NCI-H1694 treated with DMSO at 0.1 percent for 48 hours (cell line): ENCODE measurements around the gene GRAMD1A.

Experiments
- DNase-seq: peaks from one replicate; lab custom pipeline; 2025; lab: John Stamatoyannopoulos, UW

The GRAMD1A gene

DNA sequence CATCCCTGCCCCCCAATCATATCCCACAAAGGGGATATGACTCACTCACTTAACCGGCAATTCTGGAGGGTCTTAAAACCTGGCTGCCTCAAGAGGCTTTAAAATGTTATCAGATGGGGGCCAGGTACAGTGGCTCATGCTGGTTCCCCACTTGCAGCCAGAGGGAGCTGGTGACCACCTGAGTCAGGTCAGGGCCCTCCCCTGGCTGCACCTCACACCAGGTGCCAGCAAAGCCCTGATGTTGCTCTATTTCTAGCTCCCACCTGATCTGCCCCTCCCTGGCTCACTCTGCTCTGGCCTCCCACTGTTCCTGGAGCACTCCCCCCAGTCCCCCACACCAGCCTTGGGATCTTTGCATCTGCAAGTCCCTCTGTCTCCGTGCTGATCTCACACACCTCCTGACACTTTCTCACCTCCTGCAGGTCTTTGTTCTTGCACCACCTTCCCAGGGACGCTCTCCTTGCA lies 55.6 kb downstream of the GRAMD1A start:
- no peak for DNase-seq

DNA sequence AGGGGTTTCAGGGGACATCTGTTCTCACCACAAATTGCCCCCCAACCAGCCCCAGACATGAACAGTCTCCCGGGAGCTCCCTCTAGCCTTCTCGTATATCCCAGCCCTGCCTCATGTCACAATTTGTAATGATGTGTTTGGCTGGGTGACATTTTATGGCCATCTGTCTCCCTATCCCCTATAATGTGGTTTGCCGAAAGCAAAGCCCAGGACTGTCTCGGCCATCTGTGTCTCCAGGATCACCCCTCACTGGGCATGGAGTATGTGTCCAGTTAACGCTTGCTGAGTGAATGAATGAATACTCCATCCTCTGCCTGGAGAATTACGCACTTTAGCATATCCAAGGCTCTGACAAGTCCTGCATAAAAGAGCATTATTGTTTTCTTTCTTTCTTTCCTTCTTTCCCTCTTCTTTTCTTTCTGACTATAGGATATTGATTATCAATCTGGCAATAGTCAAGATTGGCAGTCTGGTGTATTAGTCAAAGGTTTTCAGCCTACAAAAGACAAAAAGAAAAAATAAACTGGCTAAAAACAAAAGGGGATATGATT lies 56.5 kb downstream of the GRAMD1A start:
- peak; percentile 83 for DNase-seq

GRCh38 chr19:35058370-35058769 lies 58.2 kb downstream of the GRAMD1A start:
- no peak for DNase-seq

GRCh38 chr19:35059006-35059798 lies 59.1 kb downstream of the GRAMD1A start:
- no peak for DNase-seq

- no peak for DNase-seq
Measured at GRCh38 chr19:35059799-35060091, 59.6 kb downstream of the GRAMD1A start.

DNA sequence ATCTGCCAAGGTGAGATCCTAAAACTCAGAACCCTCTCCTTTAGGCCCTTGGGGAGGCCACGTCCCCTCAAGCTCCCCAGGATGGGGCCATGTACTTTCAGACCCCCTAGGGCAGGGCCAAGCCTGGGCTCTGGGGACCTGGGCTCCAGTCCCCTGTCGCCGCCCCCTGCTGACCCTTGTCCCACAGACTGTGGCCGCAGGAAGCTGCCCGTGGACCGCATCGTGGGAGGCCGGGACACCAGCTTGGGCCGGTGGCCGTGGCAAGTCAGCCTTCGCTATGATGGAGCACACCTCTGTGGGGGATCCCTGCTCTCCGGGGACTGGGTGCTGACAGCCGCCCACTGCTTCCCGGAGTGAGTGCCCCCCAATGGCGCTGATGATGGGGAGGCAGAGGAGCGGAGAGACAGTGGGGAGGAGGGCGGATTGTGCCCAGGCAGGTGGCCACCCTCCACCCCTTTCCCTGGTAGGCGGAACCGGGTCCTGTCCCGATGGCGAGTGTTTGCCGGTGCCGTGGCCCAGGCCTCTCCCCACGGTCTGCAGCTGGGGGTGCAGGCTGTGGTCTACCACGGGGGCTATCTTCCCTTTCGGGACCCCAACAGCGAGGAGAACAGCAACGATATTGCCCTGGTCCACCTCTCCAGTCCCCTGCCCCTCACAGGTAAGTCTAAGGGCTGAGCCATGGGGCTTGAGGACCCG lies 60.2 kb downstream of the GRAMD1A start:
- DNase-seq: no peak

GRCh38 chr19:35061583-35062373 lies 61.7 kb downstream of the GRAMD1A start:
- DNase-seq: no peak

DNA sequence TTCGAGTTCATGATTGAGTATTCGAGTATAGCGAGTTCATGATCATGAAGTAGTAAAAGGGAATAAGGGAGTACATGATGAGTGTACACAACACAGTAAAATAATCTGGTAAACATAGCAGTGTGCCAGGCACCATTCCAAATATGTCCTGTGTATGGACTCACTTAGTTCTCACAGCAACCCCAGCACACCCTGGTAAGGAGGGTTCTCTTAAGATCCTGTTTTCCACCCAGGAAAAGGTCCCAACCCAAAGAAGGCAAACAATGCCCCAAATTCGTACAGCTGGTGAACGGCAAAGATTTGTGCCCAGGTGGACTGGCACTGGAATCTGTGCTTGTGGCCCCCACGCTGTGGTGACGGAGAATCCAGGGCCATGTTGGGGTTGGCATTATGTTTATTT lies 62.8 kb downstream of the GRAMD1A start:
- no peak for DNase-seq

GRCh38 chr19:35063940-35064818 lies 64.1 kb downstream of the GRAMD1A start:
- no peak for DNase-seq

DNA sequence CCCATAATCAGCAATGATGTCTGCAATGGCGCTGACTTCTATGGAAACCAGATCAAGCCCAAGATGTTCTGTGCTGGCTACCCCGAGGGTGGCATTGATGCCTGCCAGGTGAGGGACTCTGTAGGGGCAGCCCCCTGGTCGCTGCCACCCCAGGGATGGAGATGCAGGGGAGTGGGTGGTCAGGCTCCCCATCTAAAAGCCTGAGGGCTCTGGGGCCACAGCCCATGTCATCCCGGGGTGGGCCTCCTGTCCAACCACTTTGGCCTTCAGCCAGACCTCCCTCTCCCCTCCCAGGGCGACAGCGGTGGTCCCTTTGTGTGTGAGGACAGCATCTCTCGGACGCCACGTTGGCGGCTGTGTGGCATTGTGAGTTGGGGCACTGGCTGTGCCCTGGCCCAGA lies 65.5 kb downstream of the GRAMD1A start:
- no peak for DNase-seq

DNA sequence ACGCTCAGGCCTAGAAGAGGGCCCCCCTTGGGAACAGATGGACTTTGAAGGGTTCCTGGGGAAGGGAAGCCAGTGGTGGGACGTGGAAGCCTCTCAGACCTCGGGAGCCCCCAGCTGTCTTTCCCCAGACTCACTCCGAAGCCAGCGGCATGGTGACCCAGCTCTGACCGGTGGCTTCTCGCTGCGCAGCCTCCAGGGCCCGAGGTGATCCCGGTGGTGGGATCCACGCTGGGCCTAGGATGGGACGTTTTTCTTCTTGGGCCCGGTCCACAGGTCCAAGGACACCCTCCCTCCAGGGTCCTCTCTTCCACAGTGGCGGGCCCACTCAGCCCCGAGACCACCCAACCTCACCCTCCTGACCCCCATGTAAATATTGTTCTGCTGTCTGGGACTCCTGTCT lies 66.0 kb downstream of the GRAMD1A start:
- no peak for DNase-seq

DNA sequence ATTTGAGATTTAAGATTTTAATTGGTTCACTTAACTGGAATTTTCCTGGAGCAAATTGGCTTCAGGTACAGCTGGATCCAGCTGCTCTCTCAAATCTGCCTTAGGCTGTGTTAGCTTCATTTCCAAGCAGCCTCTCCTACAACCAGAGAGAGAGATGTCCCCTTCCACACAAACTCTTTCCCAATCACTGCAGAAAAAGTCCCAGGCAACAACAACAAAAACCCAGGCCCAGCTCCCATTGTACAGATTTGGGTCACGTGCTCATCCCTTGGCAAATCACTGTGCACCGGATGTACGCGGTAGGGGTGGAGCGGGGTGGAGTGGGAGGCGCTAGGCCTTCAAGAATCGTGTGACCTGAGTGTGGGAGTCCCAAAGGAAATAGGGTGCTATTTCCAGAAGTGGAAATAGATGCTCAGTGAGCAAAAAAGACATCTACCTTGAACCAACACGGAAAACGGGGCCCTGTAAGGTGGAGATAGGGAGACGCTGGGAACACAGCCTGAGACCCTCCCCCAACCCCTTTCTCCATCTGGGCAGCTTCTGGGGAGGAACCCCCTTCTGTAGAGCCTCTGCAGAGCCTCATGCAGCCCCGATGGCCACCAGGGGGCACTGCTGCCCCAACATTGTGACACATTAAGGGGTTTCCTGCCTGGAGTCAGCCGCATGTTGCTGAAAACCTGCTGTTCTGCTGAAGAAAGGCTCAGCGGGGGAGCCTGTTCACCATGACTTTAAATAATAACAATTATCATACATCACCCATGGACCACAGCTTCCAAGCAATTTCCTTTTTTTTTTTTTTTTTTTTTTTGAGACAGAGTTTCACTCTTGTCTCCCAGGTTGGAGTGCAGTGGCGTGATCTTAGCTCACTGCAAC lies 66.8 kb downstream of the GRAMD1A start:
- peak; percentile 88 for DNase-seq

DNA sequence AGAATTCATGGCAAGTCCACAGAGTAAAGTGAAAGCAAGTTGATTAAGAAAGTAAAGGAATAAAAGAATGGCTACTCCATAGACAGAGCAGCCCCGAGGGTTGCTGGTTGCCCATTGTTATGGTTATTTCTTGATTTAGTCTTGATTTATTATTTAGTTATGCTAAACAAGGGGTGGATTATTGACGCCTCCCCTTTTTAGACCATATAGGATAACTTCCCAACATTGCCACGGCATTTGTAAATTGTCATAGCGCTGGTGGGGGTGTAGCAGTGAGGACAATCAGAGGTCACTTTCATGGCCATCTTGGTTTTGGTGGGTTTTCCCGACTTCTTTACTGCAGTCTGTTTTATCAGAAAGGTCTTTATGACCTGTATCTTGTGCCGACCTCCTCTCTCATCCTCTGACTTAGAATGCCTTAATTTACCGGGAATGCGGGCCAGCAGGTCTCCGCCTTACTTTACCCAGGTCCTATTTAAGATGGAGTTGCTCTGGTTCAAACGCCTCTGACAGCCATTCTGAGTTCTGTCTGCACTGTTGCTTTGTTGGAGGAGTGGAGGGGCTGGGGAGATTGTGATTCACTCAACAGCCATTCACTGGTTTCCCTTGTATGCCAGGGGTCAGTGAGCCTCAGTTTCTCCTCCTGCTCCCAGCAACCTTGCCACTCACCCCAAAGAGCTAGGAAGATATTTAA lies 69.0 kb downstream of the GRAMD1A start:
- DNase-seq: no peak

DNA sequence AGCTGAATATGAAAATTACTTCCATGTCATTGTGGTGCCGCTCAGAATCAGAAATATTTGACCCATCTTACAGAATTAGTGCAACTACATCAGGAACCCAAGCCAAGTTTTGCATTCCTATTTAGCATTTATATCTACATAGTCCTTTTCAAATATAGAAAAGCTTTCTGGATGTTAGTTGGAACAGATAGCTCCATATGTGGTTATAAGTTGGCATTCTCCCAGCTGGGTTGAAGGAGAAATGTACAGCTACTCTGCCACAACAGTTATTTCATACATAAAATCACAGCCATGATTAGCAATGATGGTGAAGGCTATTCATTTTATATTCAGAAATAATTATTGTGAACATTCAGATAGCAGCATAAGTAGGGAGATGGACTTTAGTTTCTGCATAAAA lies 69.6 kb downstream of the GRAMD1A start:
- peak; percentile 11 for DNase-seq

- no peak for DNase-seq
Measured at GRCh38 chr19:35070471-35070870, 70.3 kb downstream of the GRAMD1A start.

GRCh38 chr19:35073516-35073915 lies 73.4 kb downstream of the GRAMD1A start:
- no peak for DNase-seq

GRCh38 chr19:35073941-35074340 lies 73.8 kb downstream of the GRAMD1A start:
- DNase-seq: no peak

DNA sequence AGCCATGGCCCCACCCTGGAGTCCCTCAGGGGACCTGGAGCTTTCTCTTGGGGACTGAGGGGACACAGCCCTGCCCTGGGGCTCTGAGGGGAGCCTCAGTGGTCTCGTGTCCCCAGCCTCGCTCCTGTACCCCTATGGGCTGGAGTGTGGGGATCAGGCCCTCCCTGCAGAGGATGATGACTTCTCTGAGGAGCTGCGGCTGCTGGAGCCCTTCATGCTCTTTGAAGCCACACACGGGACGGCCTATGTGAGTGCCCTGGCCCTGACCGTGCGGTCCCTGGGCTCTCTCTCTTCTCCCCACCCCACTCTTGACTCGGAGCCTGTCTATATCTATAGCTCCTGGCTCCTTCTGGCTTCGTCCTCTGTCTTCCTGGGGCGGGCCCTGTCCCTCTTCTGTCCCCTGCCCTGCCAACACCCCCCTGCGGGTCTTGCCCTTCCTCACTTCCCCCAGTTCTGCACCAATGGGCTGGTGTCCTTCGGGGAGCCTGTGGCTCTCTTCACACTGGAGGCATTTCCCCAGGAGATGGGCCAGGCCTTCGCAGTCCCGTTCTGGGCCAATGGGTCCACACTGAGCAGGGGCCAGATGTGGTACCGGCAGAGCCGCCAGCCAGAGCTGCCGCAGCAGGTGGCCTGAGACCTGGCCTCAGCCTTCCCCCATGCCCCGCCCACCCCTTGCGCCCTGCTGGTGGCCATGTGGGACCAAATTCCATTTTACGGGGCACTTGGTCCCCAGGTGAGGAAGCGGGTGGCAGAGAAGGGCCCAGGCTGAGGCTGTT lies 74.5 kb downstream of the GRAMD1A start:
- DNase-seq: no peak
